ENCODE results near the gene NCKAP1. TPM values are rescaled to one million over a fixed set of nuclear protein-coding genes. Genes with fewer than 3 reads are reported as not detected.
"Not testable (repeated sequence)": the region's sequence is repeated elsewhere in the genome, so short reads cannot be mapped to it uniquely, and the experiment has no call there.

NCKAP1 gene
- total and polyA plus RNA-seq, 7 donors = 39.6 to 206 (median 160) TPM

DNA sequence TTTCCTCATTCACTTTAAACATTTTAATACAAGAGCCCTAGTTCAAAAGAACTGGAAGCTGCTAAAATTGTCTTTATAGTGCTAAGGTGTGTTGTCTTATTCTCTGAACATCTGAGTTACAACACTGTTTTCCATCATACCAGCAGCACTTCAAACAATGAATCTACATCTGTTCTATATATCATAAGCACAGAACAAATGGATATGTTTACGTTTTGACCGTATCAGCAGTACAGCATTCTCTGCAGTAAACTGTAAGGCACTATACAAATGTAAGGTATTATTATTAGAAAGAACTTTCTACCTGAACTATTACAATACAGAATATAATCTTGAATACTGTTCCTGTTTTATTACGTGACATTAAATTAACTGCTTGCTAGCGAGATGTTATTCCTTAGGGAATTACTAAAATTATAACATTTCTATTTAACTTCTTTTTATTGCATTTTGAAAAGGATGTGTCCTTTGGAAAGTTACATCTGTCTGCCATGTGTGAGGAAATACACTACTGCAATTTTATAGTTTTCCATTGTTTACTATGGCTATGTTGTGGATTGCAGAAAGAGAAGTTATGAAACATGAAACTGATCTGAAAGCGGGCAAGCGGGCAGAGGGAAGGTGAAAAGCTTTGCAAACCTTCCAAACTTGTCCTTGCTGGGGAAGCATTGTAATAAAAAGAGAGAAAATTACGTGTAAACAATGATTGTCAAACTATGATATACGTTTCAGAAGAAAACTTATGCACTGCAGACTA lies 13.7 kb downstream of the NCKAP1 start:
- H3K36me3 ChIP-seq = peaks cover 0 to 8% (median 0%) of the 10 kb centered on the region in 4 donors
- H3K27me3 ChIP-seq = no peaks in the 10 kb centered on the region
- peak overlapping the region in 2 of 4 donors; percentile 12 to 34 for H3K27ac ChIP-seq
- 15 to 57% methylated on average over 8 of the region's 8 CpGs for WGBS, 2 donors
- peaks cover 0 to 70% (median 47%) of the 10 kb centered on the region in 4 donors for H3K4me1 ChIP-seq
- intact Hi-C loops (cut with DNase I) = no loop called here
- peak overlapping the region in 1 of 4 donors; percentile 13 for H3K4me3 ChIP-seq
- TF ChIP-seq POLR2AphosphoS5 (IDR thresholded peaks at IDR 0.05) (no peak), EP300 (IDR thresholded peaks at IDR 0.05) (no peak), POLR2A (IDR thresholded peaks at IDR 0.05) (no peak)
- TF ChIP-seq, protein P1, sequence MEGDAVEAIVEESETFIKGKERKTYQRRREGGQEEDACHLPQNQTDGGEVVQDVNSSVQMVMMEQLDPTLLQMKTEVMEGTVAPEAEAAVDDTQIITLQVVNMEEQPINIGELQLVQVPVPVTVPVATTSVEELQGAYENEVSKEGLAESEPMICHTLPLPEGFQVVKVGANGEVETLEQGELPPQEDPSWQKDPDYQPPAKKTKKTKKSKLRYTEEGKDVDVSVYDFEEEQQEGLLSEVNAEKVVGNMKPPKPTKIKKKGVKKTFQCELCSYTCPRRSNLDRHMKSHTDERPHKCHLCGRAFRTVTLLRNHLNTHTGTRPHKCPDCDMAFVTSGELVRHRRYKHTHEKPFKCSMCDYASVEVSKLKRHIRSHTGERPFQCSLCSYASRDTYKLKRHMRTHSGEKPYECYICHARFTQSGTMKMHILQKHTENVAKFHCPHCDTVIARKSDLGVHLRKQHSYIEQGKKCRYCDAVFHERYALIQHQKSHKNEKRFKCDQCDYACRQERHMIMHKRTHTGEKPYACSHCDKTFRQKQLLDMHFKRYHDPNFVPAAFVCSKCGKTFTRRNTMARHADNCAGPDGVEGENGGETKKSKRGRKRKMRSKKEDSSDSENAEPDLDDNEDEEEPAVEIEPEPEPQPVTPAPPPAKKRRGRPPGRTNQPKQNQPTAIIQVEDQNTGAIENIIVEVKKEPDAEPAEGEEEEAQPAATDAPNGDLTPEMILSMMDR (IDR thresholded peaks at IDR 0.05) = no peak
- no peaks in the 10 kb centered on the region for H3K9me3 ChIP-seq
- no peak for DNase-seq

DNA sequence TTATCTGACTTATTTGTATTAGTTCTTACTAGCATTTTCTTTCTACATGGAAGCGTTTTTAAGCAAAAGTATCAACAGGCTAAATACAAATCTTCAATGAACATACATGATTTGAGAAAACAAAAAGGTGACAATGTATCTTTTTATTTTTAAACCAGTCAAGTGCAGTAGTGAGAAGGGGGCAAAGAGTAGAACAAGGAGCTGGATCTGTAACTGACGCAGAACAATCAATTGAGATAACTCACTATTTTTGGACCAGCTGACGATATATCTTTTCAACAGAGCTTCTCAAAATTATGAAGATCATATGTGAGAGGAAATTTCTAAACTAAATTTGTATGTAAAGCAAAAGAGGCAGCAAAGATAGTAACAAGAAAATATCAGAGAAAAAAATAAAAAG lies 15.5 kb downstream of the NCKAP1 start:
- no peaks in the 10 kb centered on the region for H3K9me3 ChIP-seq
- peaks cover 0 to 8% (median 0%) of the 10 kb centered on the region in 4 donors for H3K36me3 ChIP-seq
- 95 to 96% methylated on average over 3 of the region's 3 CpGs for WGBS, 2 donors
- no peaks in the 10 kb centered on the region for H3K27me3 ChIP-seq
- H3K4me3 ChIP-seq = no peak overlapping the region
- no peak overlapping the region for H3K27ac ChIP-seq
- no peak for DNase-seq
- intact Hi-C loops (cut with DNase I) = no loop called here
- peaks cover 0 to 72% (median 41%) of the 10 kb centered on the region in 4 donors for H3K4me1 ChIP-seq
- TF ChIP-seq POLR2AphosphoS5 (IDR thresholded peaks at IDR 0.05) = no peak
- no peak for TF ChIP-seq EP300 (IDR thresholded peaks at IDR 0.05)
- TF ChIP-seq, protein P1 (IDR thresholded peaks at IDR 0.05) = no peak

GRCh38 chr2:183021613-183022012 lies 16.6 kb downstream of the NCKAP1 start:
- H3K36me3 ChIP-seq = peaks cover 0 to 8% (median 0%) of the 10 kb centered on the region in 4 donors
- H3K4me1 ChIP-seq = peaks cover 0 to 75% (median 42%) of the 10 kb centered on the region in 4 donors
- H3K27me3 ChIP-seq = no peaks in the 10 kb centered on the region
- H3K27ac ChIP-seq = no peak overlapping the region
- intact Hi-C loops (cut with DNase I) = no loop called here
- WGBS, 2 donors = 94 to 96% methylated on average over 2 of the region's 2 CpGs
- no peak for DNase-seq
- no peaks in the 10 kb centered on the region for H3K9me3 ChIP-seq
- H3K4me3 ChIP-seq = no peak overlapping the region
- TF ChIP-seq EP300 (IDR thresholded peaks at IDR 0.05) = no peak
- no peak for TF ChIP-seq POLR2AphosphoS5 (IDR thresholded peaks at IDR 0.05)
- TF ChIP-seq POLR2A (IDR thresholded peaks at IDR 0.05) = no peak
- TF ChIP-seq, protein P1 (IDR thresholded peaks at IDR 0.05) = no peak

DNA sequence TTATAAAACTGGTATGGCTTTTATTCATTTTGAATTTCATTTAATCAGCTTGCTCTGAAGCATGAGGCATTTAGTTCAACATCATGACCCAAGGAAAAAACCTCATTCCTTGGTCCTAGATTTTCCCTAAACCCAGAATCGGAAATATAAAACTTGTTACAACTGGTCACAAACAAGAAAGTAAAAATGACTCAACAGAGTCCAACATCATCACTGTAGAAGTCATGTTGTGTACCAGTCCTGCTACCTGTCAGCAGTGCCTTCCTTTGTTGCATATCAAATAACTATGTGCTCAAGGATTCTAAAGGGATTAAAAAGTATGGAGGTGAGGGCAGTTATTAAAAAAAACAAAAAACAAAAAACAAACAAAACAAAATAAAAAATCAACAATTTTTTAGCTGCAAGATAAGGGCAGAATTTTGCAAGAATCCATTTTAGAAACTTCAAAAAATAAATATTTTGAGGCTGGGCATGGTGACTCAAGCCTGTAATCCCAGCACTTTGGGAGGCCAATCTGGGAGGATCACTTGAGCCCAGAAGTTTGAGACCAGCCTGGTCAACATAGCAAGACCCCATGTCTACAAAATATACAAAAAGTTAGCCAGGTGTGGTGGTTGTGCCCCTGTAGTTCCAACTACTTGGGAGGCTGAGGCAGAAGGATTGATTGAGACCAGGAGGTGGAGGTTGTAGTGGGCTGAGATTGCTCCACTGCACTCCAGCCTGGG lies 18.4 kb downstream of the NCKAP1 start:
- Histone ChIP-seq H3K27ac (no peak overlapping the region), H3K36me3 (peaks cover 0 to 8% (median 0%) of the 10 kb centered on the region in 4 donors), H3K4me1 (peaks cover 0 to 66% (median 41%) of the 10 kb centered on the region in 4 donors), H3K4me3 (no peak overlapping the region), H3K27me3 (no peaks in the 10 kb centered on the region), H3K9me3 (no peaks in the 10 kb centered on the region)
- intact Hi-C loops (cut with DNase I) = no loop called here
- 92% methylated on average over 1 of the region's 1 CpG for WGBS, 2 donors
- TF ChIP-seq POLR2A (IDR thresholded peaks at IDR 0.05) = no peak
- TF ChIP-seq, protein P1 (IDR thresholded peaks at IDR 0.05) = no peak
- no peak for TF ChIP-seq POLR2AphosphoS5 (IDR thresholded peaks at IDR 0.05)
- no peak for TF ChIP-seq EP300 (IDR thresholded peaks at IDR 0.05)
- no peak for DNase-seq

GRCh38 chr2:183017845-183018244 lies 20.4 kb downstream of the NCKAP1 start:
- DNase-seq; H3K36me3 ChIP-seq; H3K27me3 ChIP-seq; H3K27ac ChIP-seq; H3K4me3 ChIP-seq; intact Hi-C loops (cut with DNase I); H3K9me3 ChIP-seq: not testable (repeated sequence)
- H3K4me1 ChIP-seq = peaks cover 0 to 66% (median 44%) of the 10 kb centered on the region in 4 donors
- 96 to 97% methylated on average over 11 of the region's 11 CpGs for WGBS, 2 donors

Measured in sigmoid colon (tissue), 7 donors.